HepG2 (cell line): ENCODE measurements around the gene PRKG1. TPM values are rescaled to one million over a fixed set of nuclear protein-coding genes. Genes with fewer than 3 reads are reported as not detected.

Experiments
- ARNT ChIP-seq: fragments of 450-650 bp; IDR thresholded peaks from 2 replicates; pipeline ENCODE4 v1.6.1; 2017
- ATF1 ChIP-seq: IDR thresholded peaks from 2 replicates; pipeline ENCODE4 v1.6.1; 2016; ENCODE audit warnings: mild to moderate bottlenecking, control low read depth
- BRCA1 ChIP-seq: sonication (generic); formaldehyde crosslinking; IDR thresholded peaks from 2 replicates; pipeline ENCODE4 v1.4.0; 2020; ENCODE audit warnings: missing genetic modification reagents
- CEBPG ChIP-seq: IDR thresholded peaks from 2 replicates; pipeline ENCODE4 v1.6.1; 2016
- HNF1B ChIP-seq: sonication (generic); formaldehyde crosslinking; IDR thresholded peaks from 2 replicates; pipeline ENCODE4 v1.5.1; 2020; ENCODE audit warnings: mild to moderate bottlenecking, moderate library complexity, missing genetic modification reagents
- HOXD1 ChIP-seq: sonication (generic); formaldehyde crosslinking; IDR thresholded peaks from 2 replicates; pipeline ENCODE4 v1.5.0; 2020; ENCODE audit warnings: missing genetic modification reagents
- ISX ChIP-seq: sonication (generic); formaldehyde crosslinking; conservative IDR thresholded peaks from 2 replicates; pipeline ENCODE4 v1.5.0; 2020; ENCODE audit warnings: missing genetic modification reagents
- MAX ChIP-seq: IDR thresholded peaks from 2 replicates; pipeline ENCODE4 v1.6.1; 2012; ENCODE audit warnings: inconsistent platforms
- MXD4 ChIP-seq: IDR thresholded peaks from 2 replicates; pipeline ENCODE4 v1.6.1; 2016; ENCODE audit warnings: mild to moderate bottlenecking, missing biosample characterization, missing genetic modification reagents
- NFE2 ChIP-seq: sonication (generic); formaldehyde crosslinking; IDR thresholded peaks from 2 replicates; pipeline ENCODE4 v1.4.0; 2020; ENCODE audit warnings: missing genetic modification reagents
- NFYC ChIP-seq: IDR thresholded peaks from 2 replicates; pipeline ENCODE4 v1.6.1; 2016; ENCODE audit warnings: missing genetic modification reagents, missing compliant biosample characterization
- SETDB1 ChIP-seq: sonication (generic); formaldehyde crosslinking; IDR thresholded peaks from 2 replicates; pipeline ENCODE4 v1.5.1; 2020; ENCODE audit warnings: missing genetic modification reagents, mild to moderate bottlenecking, borderline replicate concordance
- ZBTB21 ChIP-seq: sonication (generic); formaldehyde crosslinking; IDR thresholded peaks from 2 replicates; pipeline ENCODE4 v1.4.0; 2020; ENCODE audit warnings: missing genetic modification reagents
- ZBTB34 ChIP-seq: sonication (generic); formaldehyde crosslinking; IDR thresholded peaks from 2 replicates; pipeline ENCODE4 v1.8.0; 2022; ENCODE audit warnings: mild to moderate bottlenecking, missing genetic modification reagents
- ZBTB7A ChIP-seq: sonication (generic); formaldehyde crosslinking; IDR thresholded peaks from 2 replicates; pipeline ENCODE4 v1.8.0; 2022; ENCODE audit warnings: mild to moderate bottlenecking, missing genetic modification reagents
- ZGPAT ChIP-seq: IDR thresholded peaks from 2 replicates; pipeline ENCODE4 v1.6.1; 2016; ENCODE audit warnings: mild to moderate bottlenecking
- ZNF224 ChIP-seq: sonication (generic); formaldehyde crosslinking; IDR thresholded peaks from 2 replicates; pipeline ENCODE4 v1.5.0; 2020; ENCODE audit warnings: mild to moderate bottlenecking, missing genetic modification reagents
- ZNF441 ChIP-seq: sonication (generic); formaldehyde crosslinking; IDR thresholded peaks from 2 replicates; pipeline ENCODE4 v1.7.0; 2021; ENCODE audit warnings: missing genetic modification reagents, borderline replicate concordance
- ZNF460 ChIP-seq: sonication (generic); formaldehyde crosslinking; IDR thresholded peaks from 2 replicates; pipeline ENCODE4 v1.5.1; 2020; ENCODE audit warnings: missing genetic modification reagents, mild to moderate bottlenecking, borderline replicate concordance
- ZNF512B ChIP-seq: sonication (generic); formaldehyde crosslinking; IDR thresholded peaks from 2 replicates; pipeline ENCODE4 v1.5.1; 2020; ENCODE audit warnings: missing genetic modification reagents, mild to moderate bottlenecking, borderline replicate concordance
- ZNF530 ChIP-seq: sonication (generic); formaldehyde crosslinking; IDR thresholded peaks from 2 replicates; pipeline ENCODE4 v1.5.0; 2020; ENCODE audit warnings: low read depth, mild to moderate bottlenecking, missing genetic modification reagents
- ZNF552 ChIP-seq: sonication (generic); formaldehyde crosslinking; IDR thresholded peaks from 2 replicates; pipeline ENCODE4 v1.9.0; 2022; ENCODE audit warnings: missing genetic modification reagents, mild to moderate bottlenecking, borderline replicate concordance
- ZNF615 ChIP-seq: sonication (generic); formaldehyde crosslinking; IDR thresholded peaks from 2 replicates; pipeline ENCODE4 v1.5.0; 2020; ENCODE audit warnings: mild to moderate bottlenecking, missing genetic modification reagents, borderline replicate concordance
- polyA plus RNA-seq, 8 experiments: library from polyadenylated mRNA; depleted of rRNA in 3 of 8; stranded (reverse) in 7 of 8; unstranded in 1 of 8; fragments of >200 nt; fragmentation: Illumina TruSeq in 4 of 8; extraction: Trizol in 4 of 8; gene quantifications; 2 replicates each; pipeline versions ENCODE4 v1.2.1 to v1.2.3, GENCODE V29; 2011 to 2016; ENCODE audit warnings: low read depth in 4 of 8, missing spikeins in 1 of 8, mixed read lengths in 1 of 8; ENCODE audit not compliant: insufficient read depth in 1 of 8
- total RNA-seq, 5 experiments: library from RNA; depleted of rRNA; stranded (reverse); fragments of >200 nt; fragmentation: Illumina TruSeq; extraction: Trizol; gene quantifications; 2 replicates each; pipeline ENCODE4 v1.2.3, GENCODE V29; 2016; ENCODE audit warnings: low read depth in 1 of 5

The PRKG1 gene
- total and polyA plus RNA-seq, 2 of the 13 experiments (the other 11 are each of a cell fraction or from before 2014, with no cell fraction given): 0.01 TPM; not detected in 1

- TF ChIP-seq ZGPAT (CRISPR knock-in tag) (peak; percentile 73), NFE2 (no peak), ARNT (no peak), ZNF552 (CRISPR knock-in tag) (no peak; the same call in 1 of the 2 replicates), ZNF441 (CRISPR knock-in tag) (0 out of 2 replicates have a peak, but pooled peaks have one; percentile 13), ATF1 (CRISPR knock-in tag) (no peak), HNF1B (CRISPR knock-in tag) (peak; percentile 47; the same call in 1 of the 2 replicates), HOXD1 (CRISPR knock-in tag) (peak; percentile 47; the same call in 1 of the 2 replicates), MAX (peak; percentile 44; the same call in 1 of the 2 replicates), ZNF460 (CRISPR knock-in tag) (no peak), ZBTB7A (CRISPR knock-in tag) (no peak), NFYC (CRISPR knock-in tag) (no peak), ZNF530 (no peak), ZBTB34 (no peak), SETDB1 (no peak), ZNF512B (no peak; the same call in 1 of the 2 replicates), ISX (CRISPR knock-in tag) (0 out of 2 replicates have a peak, but pooled peaks have one; percentile 38), CEBPG (CRISPR knock-in tag) (no peak), ZNF224 (CRISPR knock-in tag) (peak; percentile 86), MXD4 (CRISPR knock-in tag) (no peak), BRCA1 (CRISPR knock-in tag) (no peak), ZNF615 (CRISPR knock-in tag) (peak; percentile 89; the same call in 1 of the 2 replicates), ZBTB21 (CRISPR knock-in tag) (no peak)
Measured at GRCh38 chr10:52313933-52314821, 1239.9 kb downstream of the PRKG1 start, which contains the start of gene DKK1 (continued).
